Progenitor cell of endocrine pancreas (in vitro differentiated cells): Measurements from ENCODE around the gene MOCS2. TPM values are rescaled to one million over a fixed set of nuclear protein-coding genes. Genes with fewer than 3 reads are reported as not detected.
A peak's percentile ranks its signal among the peaks of the same experiment; 100 is the strongest.

Source experiments
- DNase-seq: peaks from one replicate; pipeline ENCODE4 v3.0.0; 2021; ENCODE audit warnings: low spot score; ENCODE audit not compliant: unreplicated experiment
- H3K27ac Mint-ChIP-seq: 2 replicates; pipeline ENCODE4 v1.8.0; 2021; ENCODE audit warnings: mild to moderate bottlenecking, moderate library complexity, mixed read lengths
- H3K27me3 Mint-ChIP-seq: 2 replicates; pipeline ENCODE4 v1.8.0; 2021; ENCODE audit warnings: mixed read lengths
- H3K36me3 Mint-ChIP-seq: 2 replicates; pipeline ENCODE4 v1.8.0; 2022; ENCODE audit warnings: mixed read lengths; ENCODE audit not compliant: insufficient read depth
- H3K4me1 Mint-ChIP-seq: 2 replicates; pipeline ENCODE4 v1.8.0; 2021; ENCODE audit warnings: low read depth, mixed read lengths
- H3K4me3 Mint-ChIP-seq: 2 replicates; pipeline ENCODE4 v1.8.0; 2021; ENCODE audit warnings: low read depth, mild to moderate bottlenecking, moderate library complexity, mixed read lengths
- H3K9me3 Mint-ChIP-seq: 2 replicates; pipeline ENCODE4 v1.8.0; 2021; ENCODE audit warnings: low read depth, mixed read lengths
- total RNA-seq: library from RNA; stranded (reverse); gene quantifications from 2 replicates; pipeline ENCODE4 v1.2.1, GENCODE V29; 2021
- TF ChIP-seq, protein P1 (sequence below): fragments of 200-600 bp; sonication (generic); IDR thresholded peaks from one replicate; pipeline ENCODE4 v1.5.0; 2021; ENCODE audit warnings: antibody characterized with exemption, mild to moderate bottlenecking; ENCODE audit not compliant: unreplicated experiment

Gene MOCS2
- total RNA-seq, 1 donor from 2014 or later: 26.2 TPM

DNA sequence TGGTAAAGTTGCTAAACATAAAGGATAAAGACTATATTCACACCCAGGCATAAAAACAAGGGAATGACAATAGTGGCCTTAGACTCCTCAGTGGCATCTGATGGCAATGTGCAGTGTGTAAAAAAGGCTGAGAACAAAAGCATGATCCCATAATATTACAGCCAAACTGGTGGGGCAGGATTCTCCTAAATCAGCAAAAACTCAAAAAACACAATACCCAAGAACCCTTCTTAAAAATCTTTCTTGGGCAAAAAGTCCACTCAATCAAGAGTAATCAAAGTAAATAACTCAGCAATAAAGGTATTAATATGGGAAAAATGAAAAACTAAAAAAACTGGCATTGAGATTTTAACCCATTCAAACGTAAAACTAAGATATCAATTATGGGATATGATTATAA lies 1.6 kb upstream of the MOCS2 start:
- Mint-ChIP-seq H3K4me1 (peaks cover 21% of the 10 kb centered on the region), H3K4me3 (no peak overlapping the region)

DNA sequence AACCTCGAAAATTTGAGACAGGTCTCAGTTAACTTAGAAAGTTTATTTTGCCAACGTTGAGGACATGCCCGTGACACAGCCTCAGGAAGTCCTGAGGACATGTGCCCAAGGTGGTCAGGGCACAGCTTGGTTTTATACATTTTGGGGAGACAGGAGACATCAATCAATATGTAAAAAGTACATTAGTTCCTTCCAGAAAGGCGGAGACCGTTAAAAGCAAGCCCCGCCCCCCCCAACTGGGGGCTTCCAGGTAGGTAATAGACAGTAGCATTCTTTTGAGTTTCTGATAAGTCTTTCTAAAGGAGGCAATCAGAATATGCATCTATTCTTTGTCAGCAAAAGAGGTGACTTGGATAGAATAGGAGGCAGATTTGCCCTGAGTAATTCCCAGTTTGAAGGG lies 599 bp upstream of the MOCS2 start:
- TF ChIP-seq, protein P1, sequence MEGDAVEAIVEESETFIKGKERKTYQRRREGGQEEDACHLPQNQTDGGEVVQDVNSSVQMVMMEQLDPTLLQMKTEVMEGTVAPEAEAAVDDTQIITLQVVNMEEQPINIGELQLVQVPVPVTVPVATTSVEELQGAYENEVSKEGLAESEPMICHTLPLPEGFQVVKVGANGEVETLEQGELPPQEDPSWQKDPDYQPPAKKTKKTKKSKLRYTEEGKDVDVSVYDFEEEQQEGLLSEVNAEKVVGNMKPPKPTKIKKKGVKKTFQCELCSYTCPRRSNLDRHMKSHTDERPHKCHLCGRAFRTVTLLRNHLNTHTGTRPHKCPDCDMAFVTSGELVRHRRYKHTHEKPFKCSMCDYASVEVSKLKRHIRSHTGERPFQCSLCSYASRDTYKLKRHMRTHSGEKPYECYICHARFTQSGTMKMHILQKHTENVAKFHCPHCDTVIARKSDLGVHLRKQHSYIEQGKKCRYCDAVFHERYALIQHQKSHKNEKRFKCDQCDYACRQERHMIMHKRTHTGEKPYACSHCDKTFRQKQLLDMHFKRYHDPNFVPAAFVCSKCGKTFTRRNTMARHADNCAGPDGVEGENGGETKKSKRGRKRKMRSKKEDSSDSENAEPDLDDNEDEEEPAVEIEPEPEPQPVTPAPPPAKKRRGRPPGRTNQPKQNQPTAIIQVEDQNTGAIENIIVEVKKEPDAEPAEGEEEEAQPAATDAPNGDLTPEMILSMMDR: no peak
- H3K4me3 Mint-ChIP-seq: peak overlapping the region; percentile 88
- H3K9me3 Mint-ChIP-seq: no peaks in the 10 kb centered on the region
- no peaks in the 10 kb centered on the region for H3K27me3 Mint-ChIP-seq
- no peak for DNase-seq
- H3K27ac Mint-ChIP-seq: peak overlapping the region; percentile 95
- H3K4me1 Mint-ChIP-seq: peaks cover 21% of the 10 kb centered on the region
- peaks cover 6% of the 10 kb centered on the region for H3K36me3 Mint-ChIP-seq

More for the DNA sequence above, 1.6 kb upstream of the MOCS2 start:
- H3K9me3 Mint-ChIP-seq: no peaks in the 10 kb centered on the region
- no peaks in the 10 kb centered on the region for H3K27me3 Mint-ChIP-seq
- DNase-seq: no peak
- no peak overlapping the region for H3K27ac Mint-ChIP-seq
- H3K36me3 Mint-ChIP-seq: peaks cover 4% of the 10 kb centered on the region
- TF ChIP-seq, protein P1: no peak

DNA sequence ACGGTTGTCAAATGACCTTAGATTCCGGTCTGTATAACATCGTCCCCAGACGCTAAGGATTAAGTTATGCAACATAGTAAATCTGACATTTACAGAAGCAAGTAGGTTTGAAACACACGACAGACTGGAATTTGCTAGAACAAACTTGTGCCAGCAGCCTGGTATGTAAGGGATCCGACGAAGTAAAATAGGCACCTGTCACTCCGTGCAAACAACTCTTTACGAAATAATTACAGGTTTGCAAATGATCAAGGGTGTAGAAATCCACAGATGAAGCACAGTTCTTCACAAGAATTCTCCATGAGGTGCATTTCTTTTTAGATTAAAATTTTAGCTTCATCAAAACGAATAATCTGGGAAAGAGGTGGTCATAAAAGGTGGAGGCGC lies 508 bp downstream of the MOCS2 start:
- Mint-ChIP-seq H3K27me3 (no peaks in the 10 kb centered on the region), H3K4me1 (peaks cover 21% of the 10 kb centered on the region), H3K36me3 (peaks cover 7% of the 10 kb centered on the region), H3K4me3 (peak overlapping the region; percentile 88), H3K9me3 (no peaks in the 10 kb centered on the region), H3K27ac (peak overlapping the region; percentile 90)
- TF ChIP-seq, protein P1: no peak
- DNase-seq: no peak

DNA sequence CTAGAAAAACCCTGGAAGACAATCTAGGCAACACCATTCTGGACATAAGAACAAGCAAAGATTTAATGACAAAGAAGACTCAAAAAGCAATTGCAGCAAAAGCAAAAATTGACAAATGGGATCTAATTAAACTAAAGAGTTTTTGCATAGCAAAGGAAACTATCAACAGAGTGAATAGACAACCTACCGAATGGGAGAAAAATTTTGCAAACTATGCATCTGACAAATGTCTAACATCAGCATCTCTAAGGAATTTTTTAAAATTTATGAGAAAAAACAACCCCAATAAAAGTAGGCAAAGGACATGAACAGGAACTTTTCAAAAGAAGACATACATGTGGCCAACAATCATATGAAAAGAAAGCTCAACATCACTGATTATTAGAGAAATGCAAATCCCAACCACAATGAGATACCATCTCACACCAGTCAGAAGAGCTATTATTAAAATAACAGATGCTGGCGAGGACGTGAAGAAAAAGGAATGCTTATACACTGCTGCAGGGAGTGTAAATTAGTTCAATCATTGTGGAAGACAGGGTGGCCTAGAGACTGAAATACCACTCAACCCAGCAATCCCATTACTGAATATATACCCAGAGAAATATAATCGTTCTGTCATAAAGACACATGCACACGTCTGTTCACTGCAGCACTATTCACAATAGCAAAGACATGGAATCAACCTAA lies 3.8 kb downstream of the MOCS2 start:
- Mint-ChIP-seq H3K9me3 (no peaks in the 10 kb centered on the region), H3K4me1 (peaks cover 20% of the 10 kb centered on the region), H3K27ac (no peak overlapping the region), H3K4me3 (no peak overlapping the region), H3K36me3 (peaks cover 13% of the 10 kb centered on the region), H3K27me3 (no peaks in the 10 kb centered on the region)
- no peak for DNase-seq
- TF ChIP-seq, protein P1: no peak

DNA sequence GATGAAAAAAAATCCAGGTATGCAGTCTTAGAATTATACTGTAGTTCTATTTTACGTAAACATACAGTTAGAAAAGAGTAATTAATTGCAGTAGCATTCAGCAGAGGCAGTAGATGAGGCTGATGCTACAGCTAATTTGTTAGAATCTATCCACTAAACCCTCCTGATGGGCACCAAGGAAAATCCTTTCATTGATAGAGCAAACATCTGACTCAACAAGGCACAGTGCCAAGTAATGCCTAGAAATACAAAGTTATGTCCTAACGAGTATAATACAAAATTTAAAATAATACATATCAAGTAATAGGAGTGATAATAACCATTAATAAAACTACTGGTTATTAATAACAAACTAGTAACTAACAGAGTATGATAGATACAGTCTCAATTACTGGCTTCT lies 9.0 kb downstream of the MOCS2 start:
- Mint-ChIP-seq H3K36me3 (peaks cover 13% of the 10 kb centered on the region), H3K9me3 (no peaks in the 10 kb centered on the region), H3K27ac (no peak overlapping the region), H3K27me3 (no peaks in the 10 kb centered on the region), H3K4me1 (peaks cover 15% of the 10 kb centered on the region), H3K4me3 (no peak overlapping the region)
- TF ChIP-seq, protein P1: no peak
- no peak for DNase-seq
